GM10266 (cell line): ENCODE results near the gene HERC6.

Experiments used
- DNase-seq: peaks from one replicate; pipeline ENCODE4 v3.0.0; 2012; ENCODE audit errors: extremely low spot score
- CTCF ChIP-seq: IDR thresholded peaks from 2 replicates; pipeline ENCODE4 v1.5.1; 2012; ENCODE audit warnings: mild to moderate bottlenecking, low read depth; ENCODE audit not compliant: control insufficient read depth, insufficient read depth; ENCODE audit errors: missing control alignments

The HERC6 gene

GRCh38 chr4:88415982-88416381 is 37.3 kb downstream of the HERC6 start:
- DNase-seq, result no peak
- TF ChIP-seq CTCF, result no peak

GRCh38 chr4:88418411-88418810 is 39.8 kb downstream of the HERC6 start:
- TF ChIP-seq CTCF, result no peak
- no peak for DNase-seq

- TF ChIP-seq CTCF, result no peak
These were observed 41.2 kb downstream of the HERC6 start for GRCh38 chr4:88419874-88420273.

GRCh38 chr4:88420844-88421243 is 42.2 kb downstream of the HERC6 start:
- TF ChIP-seq CTCF, result no peak
- no peak for DNase-seq

More at GRCh38 chr4:88419874-88420273, 41.2 kb downstream of the HERC6 start:
- no peak for DNase-seq

GRCh38 chr4:88422403-88422802 is 43.8 kb downstream of the HERC6 start:
- TF ChIP-seq CTCF, result no peak
- DNase-seq, result no peak

GRCh38 chr4:88429401-88429800 is 50.7 kb downstream of the HERC6 start:
- no peak for DNase-seq

More at GRCh38 chr4:88429401-88429800, 50.7 kb downstream of the HERC6 start:
- TF ChIP-seq CTCF, result no peak
